GM21447 (cell line): Measurements from ENCODE around the gene ARID5B.

Experiments used
- ATAC-seq: cut with Tn5 transposase; IDR thresholded peaks from one replicate; pipeline ENCODE4 v1.9.1; 2021; ENCODE audit not compliant: unreplicated experiment

Gene ARID5B

GRCh38 chr10:62084451-62084850 lies 183.0 kb downstream of the ARID5B start:
- no peak for ATAC-seq

- ATAC-seq = no peak
Measured at GRCh38 chr10:62085404-62085803, 183.9 kb downstream of the ARID5B start.

GRCh38 chr10:62085821-62086220 lies 184.3 kb downstream of the ARID5B start:
- ATAC-seq = no peak

- no peak for ATAC-seq
Measured at GRCh38 chr10:62087329-62087728, 185.8 kb downstream of the ARID5B start.

- ATAC-seq = no peak
Measured at GRCh38 chr10:62088786-62089185, 187.3 kb downstream of the ARID5B start.

GRCh38 chr10:62092301-62093030 lies 191.0 kb downstream of the ARID5B start:
- no peak for ATAC-seq

- no peak for ATAC-seq
Measured at GRCh38 chr10:62093863-62094291, 192.4 kb downstream of the ARID5B start.

GRCh38 chr10:62095181-62096122 lies 194.0 kb downstream of the ARID5B start:
- no peak for ATAC-seq

- ATAC-seq = no peak
Measured at GRCh38 chr10:62096256-62096933, 194.9 kb downstream of the ARID5B start.

GRCh38 chr10:62098278-62099121 lies 197.0 kb downstream of the ARID5B start:
- no peak for ATAC-seq

- no peak for ATAC-seq
Measured at GRCh38 chr10:62099299-62099698, 197.8 kb downstream of the ARID5B start.

GRCh38 chr10:62103857-62104256 lies 202.4 kb downstream of the ARID5B start:
- ATAC-seq = no peak

- no peak for ATAC-seq
Measured at GRCh38 chr10:62106929-62107519, 205.5 kb downstream of the ARID5B start.

- ATAC-seq = no peak
Measured at GRCh38 chr10:62108759-62109586, 207.5 kb downstream of the ARID5B start.

GRCh38 chr10:62109587-62110293 lies 208.2 kb downstream of the ARID5B start:
- peak; percentile 73 for ATAC-seq

- no peak for ATAC-seq
Measured at GRCh38 chr10:62112300-62112699, 210.8 kb downstream of the ARID5B start.

GRCh38 chr10:62112963-62113362 lies 211.5 kb downstream of the ARID5B start:
- ATAC-seq = no peak

GRCh38 chr10:62113680-62114079 lies 212.2 kb downstream of the ARID5B start:
- no peak for ATAC-seq

- ATAC-seq = no peak
Measured at GRCh38 chr10:62115321-62115720, 213.8 kb downstream of the ARID5B start.
